Dendritic cell treated with granulocyte-macrophage colony-stimulating factor and Interleukin-4, amounts not matched to agents 40 ng/mL and 50 ng/mL, for 4 days (primary cell): ENCODE data around the gene PAPSS1.
"Not testable (repeated sequence)": the region's sequence is repeated elsewhere in the genome, so short reads cannot be mapped to it uniquely, and the experiment has no call there.

Source experiments
- H3K27ac Mint-ChIP-seq: one replicate; pipeline ENCODE4 v1.8.0; 2022; ENCODE audit warnings: mild to moderate bottlenecking, mixed read lengths
- H3K27me3 Mint-ChIP-seq: one replicate; pipeline ENCODE4 v1.8.0; 2022; ENCODE audit warnings: mild to moderate bottlenecking, mixed read lengths
- H3K36me3 Mint-ChIP-seq: one replicate; pipeline ENCODE4 v1.8.0; 2022; ENCODE audit warnings: low read depth, mixed read lengths
- H3K4me1 Mint-ChIP-seq: one replicate; pipeline ENCODE4 v1.8.0; 2022; ENCODE audit warnings: low read depth, mixed read lengths
- H3K4me3 Mint-ChIP-seq: one replicate; pipeline ENCODE4 v1.8.0; 2022; ENCODE audit warnings: mild to moderate bottlenecking, moderate library complexity, mixed read lengths
- H3K9me3 Mint-ChIP-seq: one replicate; pipeline ENCODE4 v1.8.0; 2022; ENCODE audit warnings: mixed read lengths
- intact Hi-C: fragments of 100-400 bp; cut with micrococcal nuclease; formaldehyde crosslinking; loops from one replicate; pipeline ENCODE4 v1.15.0; 2022

PAPSS1 gene

DNA sequence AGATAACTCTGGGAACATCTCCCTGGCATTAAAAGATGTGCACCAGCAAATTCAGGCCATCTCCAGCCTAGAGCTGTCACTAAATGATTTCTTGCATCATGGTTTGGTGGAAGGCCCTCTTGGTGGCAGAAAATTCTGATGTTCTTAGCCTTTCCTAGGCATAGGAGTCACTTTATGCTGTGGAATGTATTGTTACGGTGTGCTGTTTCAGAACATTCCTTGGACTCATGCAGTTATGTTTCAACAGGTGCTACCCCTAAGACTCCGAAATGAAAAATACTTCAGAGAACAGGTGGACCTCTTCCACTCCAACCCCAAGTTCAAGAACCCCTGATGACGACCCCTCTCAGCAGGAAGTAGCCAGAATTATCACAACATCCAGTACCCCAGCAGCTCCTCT is 20.3 kb upstream of the PAPSS1 start:
- H3K27me3 Mint-ChIP-seq, result no peaks in the 10 kb centered on the region
- H3K4me3 Mint-ChIP-seq, result no peak overlapping the region
- H3K27ac Mint-ChIP-seq, result no peak overlapping the region
- intact Hi-C loops, result no loop called here
- H3K9me3 Mint-ChIP-seq, result peaks cover 8% of the 10 kb centered on the region
- H3K36me3 Mint-ChIP-seq, result no peaks in the 10 kb centered on the region
- H3K4me1 Mint-ChIP-seq, result no peaks in the 10 kb centered on the region

DNA sequence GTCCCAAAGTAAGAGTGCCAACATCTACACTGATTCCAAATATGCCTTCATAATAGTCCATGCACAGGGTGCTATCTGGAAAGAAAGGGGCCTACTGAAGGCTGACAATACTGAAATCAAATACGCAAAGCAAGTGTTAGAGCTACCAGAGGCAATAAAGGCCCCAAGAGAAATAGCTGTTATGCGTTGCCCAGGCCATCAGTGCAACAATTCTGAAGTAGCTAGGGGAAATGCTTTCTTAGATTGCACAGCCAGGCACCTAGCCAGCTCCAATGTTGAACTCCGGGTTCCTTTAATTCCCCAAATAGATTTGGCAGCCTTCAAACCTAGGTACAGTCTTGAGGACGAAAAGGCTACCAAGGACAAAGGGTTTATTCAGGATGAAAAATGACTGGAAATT is 17.4 kb upstream of the PAPSS1 start:
- intact Hi-C loops, result loop anchor here (10.0 kb wide), 2 partner anchors 553 to 693 kb away; no protein-coding TSS in a partner anchor
- Mint-ChIP-seq H3K4me1 (peaks cover 8% of the 10 kb centered on the region), H3K4me3 (no peak overlapping the region), H3K27ac (no peak overlapping the region), H3K27me3 (no peaks in the 10 kb centered on the region), H3K36me3 (no peaks in the 10 kb centered on the region), H3K9me3 (no peaks in the 10 kb centered on the region)

DNA sequence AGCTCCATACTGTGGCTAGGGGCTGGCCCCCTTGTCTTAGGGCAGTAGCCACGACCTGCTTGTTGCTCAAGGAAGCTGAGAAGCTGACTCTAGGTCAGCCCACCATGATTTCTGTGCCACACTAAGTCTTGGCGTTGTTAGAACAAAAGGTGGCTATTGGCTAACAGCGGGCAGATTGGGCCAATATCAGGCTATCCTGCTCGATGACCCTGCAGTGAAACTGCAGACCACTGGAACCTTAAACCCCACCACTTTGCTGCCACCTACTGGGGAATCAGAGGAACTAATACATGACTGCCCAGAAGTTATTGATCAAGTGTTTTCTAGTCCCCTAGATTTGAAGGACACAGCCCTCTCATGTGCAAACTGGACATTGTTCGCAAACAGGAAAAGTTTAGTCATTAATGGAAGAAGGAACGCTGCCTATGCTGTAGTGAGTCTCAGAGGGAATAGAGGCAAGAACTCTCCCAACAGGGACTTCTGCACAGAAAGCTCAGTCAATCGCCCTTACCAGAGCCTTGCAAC is 17.0 kb upstream of the PAPSS1 start:
- H3K4me3 Mint-ChIP-seq, result no peak overlapping the region
- H3K27ac Mint-ChIP-seq, result no peak overlapping the region
- intact Hi-C loops, result loop anchor here (10.0 kb wide), 2 partner anchors 552 to 692 kb away; no protein-coding TSS in a partner anchor
- peaks cover 8% of the 10 kb centered on the region for H3K4me1 Mint-ChIP-seq
- no peaks in the 10 kb centered on the region for H3K9me3 Mint-ChIP-seq
- H3K36me3 Mint-ChIP-seq, result no peaks in the 10 kb centered on the region
- H3K27me3 Mint-ChIP-seq, result no peaks in the 10 kb centered on the region

DNA sequence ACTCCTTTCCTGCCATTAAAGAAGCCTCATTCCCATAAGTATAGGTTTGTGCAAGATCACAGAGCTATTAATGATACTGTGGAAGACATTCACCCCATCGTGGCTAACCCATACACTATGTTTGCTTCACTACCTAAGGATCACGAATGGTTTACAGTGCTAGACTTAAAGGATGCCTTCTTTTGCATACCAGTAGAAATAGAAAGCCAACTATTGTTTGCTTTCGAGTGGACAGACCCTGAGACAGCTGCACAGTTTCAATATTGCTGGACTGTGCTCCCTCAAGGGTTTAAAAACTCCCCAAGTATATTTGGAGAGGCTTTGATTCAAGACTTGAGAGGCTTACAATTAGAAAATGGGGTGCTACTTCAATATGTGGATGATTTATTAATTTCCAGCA is 16.0 kb upstream of the PAPSS1 start:
- intact Hi-C loops, result loop anchor here (10.0 kb wide), 2 partner anchors 551 to 691 kb away; no protein-coding TSS in a partner anchor
- Mint-ChIP-seq H3K9me3 (no peaks in the 10 kb centered on the region), H3K36me3 (no peaks in the 10 kb centered on the region), H3K4me1 (peaks cover 8% of the 10 kb centered on the region), H3K27me3 (no peaks in the 10 kb centered on the region), H3K27ac (no peak overlapping the region), H3K4me3 (no peak overlapping the region)

DNA sequence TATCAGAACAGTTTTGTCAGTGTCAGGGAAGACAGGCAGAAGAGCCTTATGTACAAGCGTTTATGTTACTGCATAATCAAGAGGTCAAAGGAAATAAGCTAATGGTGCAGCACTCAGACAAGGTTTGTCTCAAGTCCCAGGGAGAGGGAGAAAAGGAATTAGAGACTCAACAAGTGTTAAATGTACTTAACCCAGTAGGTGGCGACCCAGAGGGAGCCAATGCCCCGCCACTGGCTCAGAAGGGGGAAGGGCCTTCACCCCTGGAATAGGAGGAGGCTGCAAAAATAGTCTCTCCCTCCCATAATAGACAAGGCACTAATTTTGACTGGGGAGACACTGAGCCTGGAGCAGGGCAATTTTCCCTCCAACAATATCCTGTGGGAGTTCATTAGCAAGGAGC is 14.1 kb upstream of the PAPSS1 start:
- Mint-ChIP-seq H3K36me3 (no peaks in the 10 kb centered on the region), H3K27ac (no peak overlapping the region), H3K4me1 (peaks cover 8% of the 10 kb centered on the region), H3K9me3 (no peaks in the 10 kb centered on the region), H3K4me3 (no peak overlapping the region), H3K27me3 (no peaks in the 10 kb centered on the region)
- intact Hi-C loops, result loop anchor here (10.0 kb wide), 2 partner anchors 549 to 689 kb away; no protein-coding TSS in a partner anchor

DNA sequence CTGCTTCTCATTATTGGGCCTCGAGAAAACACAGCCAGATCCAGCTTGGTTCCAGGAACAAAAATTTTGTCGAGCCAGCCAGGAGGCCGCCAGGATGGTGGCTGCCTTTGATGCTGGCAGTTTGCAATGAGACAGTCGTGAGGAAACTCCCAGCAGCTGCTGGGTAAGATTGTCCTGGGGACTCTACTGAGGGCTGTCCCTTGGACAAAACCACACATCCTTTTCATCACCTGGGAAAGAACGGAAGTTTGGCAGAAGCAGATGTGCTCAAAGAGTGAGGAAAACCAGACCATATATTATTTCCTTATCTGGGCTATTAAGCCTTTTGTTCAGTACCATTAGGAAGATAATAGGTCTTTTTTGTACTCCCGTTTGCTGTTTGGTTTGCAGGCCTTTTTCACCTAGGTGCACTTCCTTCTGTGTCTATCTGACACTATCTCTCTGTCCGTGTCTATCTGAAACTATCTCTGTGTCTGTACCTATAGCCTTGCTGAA is 13.4 kb upstream of the PAPSS1 start:
- H3K4me3 Mint-ChIP-seq, result no peak overlapping the region
- no peaks in the 10 kb centered on the region for H3K27me3 Mint-ChIP-seq
- no peak overlapping the region for H3K27ac Mint-ChIP-seq
- H3K9me3 Mint-ChIP-seq, result no peaks in the 10 kb centered on the region
- peaks cover 8% of the 10 kb centered on the region for H3K4me1 Mint-ChIP-seq
- H3K36me3 Mint-ChIP-seq, result no peaks in the 10 kb centered on the region
- intact Hi-C loops, result loop anchor here (10.0 kb wide), 2 partner anchors 549 to 689 kb away; no protein-coding TSS in a partner anchor

DNA sequence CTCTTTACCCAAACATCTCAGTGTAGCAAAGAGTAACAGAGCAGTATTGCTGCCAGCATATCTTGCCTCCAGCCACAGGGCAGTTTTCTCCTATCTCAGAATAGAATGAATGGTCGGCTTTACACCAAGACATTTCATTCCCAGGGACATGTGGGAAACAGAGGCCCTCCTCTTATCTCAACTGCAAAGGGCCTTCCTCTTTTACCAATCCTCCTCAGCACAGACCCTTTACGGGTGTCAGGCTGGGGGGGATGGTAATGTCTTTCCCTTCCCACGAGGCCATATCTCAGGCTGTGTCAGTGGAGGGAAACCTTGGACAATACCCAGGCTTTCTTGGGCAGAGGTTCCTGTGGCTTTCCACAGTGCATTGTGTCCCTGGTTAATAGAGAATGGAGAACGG is 9.0 kb upstream of the PAPSS1 start:
- H3K4me1 Mint-ChIP-seq, H3K36me3 Mint-ChIP-seq, H3K27ac Mint-ChIP-seq, H3K27me3 Mint-ChIP-seq, H3K4me3 Mint-ChIP-seq, intact Hi-C loops, H3K9me3 Mint-ChIP-seq: not testable (repeated sequence)

DNA sequence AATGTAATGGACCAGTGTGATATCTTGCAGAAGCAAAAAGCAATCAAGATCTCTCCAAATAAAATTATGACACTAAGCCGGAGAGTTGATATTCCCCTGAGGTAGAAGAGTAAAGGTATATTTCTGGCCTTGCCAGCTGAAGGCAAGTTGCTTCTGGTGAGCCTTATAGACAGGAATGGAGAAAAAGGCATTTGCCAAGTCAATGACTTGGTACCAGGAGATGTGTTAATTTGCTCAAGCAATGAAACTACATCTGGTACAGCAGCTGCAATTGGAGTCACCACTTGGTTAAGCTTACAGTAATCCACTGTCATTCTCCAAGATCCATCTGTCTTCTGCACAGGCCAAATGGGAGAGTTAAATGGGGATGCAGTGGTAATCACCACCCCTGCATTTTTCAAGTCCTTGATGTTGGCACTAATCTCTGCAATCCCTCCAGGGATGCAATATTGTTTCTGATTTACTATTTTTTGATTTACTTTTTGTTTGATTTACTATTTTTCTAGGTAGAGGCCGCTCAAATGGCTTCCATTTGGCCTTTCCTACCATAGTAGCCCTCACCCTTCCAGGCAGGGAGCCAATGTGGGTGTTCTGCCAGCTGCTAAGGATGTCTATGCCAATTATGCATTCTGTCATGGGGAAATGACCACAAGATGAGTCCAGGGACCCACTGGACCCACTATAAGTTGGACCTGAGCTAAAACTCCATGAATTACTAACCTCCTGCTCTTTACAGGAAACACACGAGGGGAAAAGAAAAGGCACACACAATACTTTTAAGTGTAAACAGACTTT is 6.3 kb upstream of the PAPSS1 start:
- H3K36me3 Mint-ChIP-seq, H3K9me3 Mint-ChIP-seq, H3K4me3 Mint-ChIP-seq, intact Hi-C loops, H3K27ac Mint-ChIP-seq, H3K4me1 Mint-ChIP-seq, H3K27me3 Mint-ChIP-seq: not testable (repeated sequence)

DNA sequence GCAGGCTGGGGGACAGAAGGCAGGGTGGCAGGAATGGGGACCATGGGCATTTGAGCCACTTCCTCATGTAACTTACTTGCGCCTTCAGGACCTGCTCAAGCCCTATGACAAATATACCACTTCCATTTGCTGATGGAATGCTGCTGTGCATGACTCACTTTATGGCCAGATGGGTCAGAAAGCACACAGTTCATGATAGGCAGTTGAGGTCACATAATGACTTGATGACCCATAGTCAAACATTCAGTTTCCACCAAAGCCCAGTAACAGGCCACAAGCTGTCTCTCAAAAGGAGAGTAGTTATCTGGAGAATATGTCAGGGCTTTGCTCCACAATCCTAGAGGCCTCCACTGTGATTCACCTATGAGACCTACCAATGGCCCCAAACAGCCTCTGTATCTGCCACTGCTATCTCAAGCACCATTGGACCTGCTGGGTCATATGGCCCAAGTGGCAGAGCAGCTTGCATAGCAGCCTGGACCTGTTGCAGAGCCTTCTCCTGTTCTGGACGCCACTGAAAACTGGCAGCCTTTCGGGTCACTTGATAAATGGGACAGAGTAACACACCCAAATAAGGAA is 5.3 kb upstream of the PAPSS1 start:
- Mint-ChIP-seq H3K36me3 (peaks cover 5% of the 10 kb centered on the region), H3K27ac (no peak overlapping the region), H3K9me3 (no peaks in the 10 kb centered on the region), H3K4me3 (no peak overlapping the region), H3K27me3 (peaks cover 8% of the 10 kb centered on the region), H3K4me1 (peaks cover 6% of the 10 kb centered on the region)
- intact Hi-C loops, result no loop called here

DNA sequence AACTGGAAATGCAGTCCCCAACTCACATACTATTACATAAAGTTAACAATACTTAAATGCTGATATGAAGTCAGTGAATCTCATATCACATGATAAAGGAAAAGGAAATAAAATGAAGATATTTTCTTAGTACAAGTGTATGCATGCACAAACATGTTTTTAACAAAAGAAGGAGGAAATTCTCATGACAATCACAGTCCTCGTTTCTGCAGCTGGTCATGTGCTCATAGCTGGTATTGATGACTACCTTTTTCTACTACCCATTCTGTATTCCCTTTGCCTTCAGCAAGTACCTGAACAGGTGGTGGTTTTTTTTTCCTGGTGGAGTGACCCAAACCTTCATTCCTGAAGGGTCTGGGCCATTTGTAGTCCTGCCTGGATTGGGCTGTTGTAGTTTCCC is 3.3 kb upstream of the PAPSS1 start:
- H3K27me3 Mint-ChIP-seq, H3K27ac Mint-ChIP-seq, intact Hi-C loops, H3K9me3 Mint-ChIP-seq, H3K4me3 Mint-ChIP-seq: not testable (repeated sequence)
- peaks cover 18% of the 10 kb centered on the region for H3K4me1 Mint-ChIP-seq
- H3K36me3 Mint-ChIP-seq, result peaks cover 16% of the 10 kb centered on the region

DNA sequence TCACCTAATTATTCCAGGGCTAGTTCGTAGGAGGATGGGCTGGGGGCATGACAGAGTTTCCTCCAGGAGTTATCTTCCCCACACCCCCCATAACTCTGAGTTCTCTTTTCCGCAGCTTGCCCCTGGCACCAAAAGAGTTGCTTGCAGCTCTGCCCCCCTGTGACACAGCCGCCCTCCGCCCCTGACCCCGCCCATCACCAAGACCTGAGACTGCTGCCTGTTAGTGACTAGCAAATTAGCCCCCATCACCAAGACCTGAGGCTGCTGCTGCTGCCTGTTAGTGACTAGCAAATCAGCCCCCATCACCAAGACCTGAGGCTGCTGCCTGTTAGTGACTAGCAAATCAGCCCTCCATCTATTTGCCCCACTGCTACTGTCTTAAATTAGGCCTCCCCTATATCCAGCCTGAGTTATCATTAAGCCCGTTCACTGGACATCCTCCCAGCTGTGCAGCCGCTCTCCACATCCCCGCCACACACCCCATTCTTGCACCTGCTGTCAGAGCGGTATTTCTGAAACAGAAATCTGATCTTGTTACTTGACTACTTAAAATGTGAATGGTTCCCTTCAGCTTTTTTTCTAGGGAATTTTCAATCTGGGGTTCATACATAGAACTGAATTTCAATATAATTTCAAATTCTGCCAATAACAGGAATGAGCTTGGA is 1.5 kb upstream of the PAPSS1 start:
- peak overlapping the region; percentile 85 for H3K27ac Mint-ChIP-seq
- H3K27me3 Mint-ChIP-seq, result peaks cover 8% of the 10 kb centered on the region
- H3K4me1 Mint-ChIP-seq, result peaks cover 27% of the 10 kb centered on the region
- H3K4me3 Mint-ChIP-seq, result peak overlapping the region; percentile 89
- intact Hi-C loops, result no loop called here
- peaks cover 26% of the 10 kb centered on the region for H3K36me3 Mint-ChIP-seq
- no peaks in the 10 kb centered on the region for H3K9me3 Mint-ChIP-seq

DNA sequence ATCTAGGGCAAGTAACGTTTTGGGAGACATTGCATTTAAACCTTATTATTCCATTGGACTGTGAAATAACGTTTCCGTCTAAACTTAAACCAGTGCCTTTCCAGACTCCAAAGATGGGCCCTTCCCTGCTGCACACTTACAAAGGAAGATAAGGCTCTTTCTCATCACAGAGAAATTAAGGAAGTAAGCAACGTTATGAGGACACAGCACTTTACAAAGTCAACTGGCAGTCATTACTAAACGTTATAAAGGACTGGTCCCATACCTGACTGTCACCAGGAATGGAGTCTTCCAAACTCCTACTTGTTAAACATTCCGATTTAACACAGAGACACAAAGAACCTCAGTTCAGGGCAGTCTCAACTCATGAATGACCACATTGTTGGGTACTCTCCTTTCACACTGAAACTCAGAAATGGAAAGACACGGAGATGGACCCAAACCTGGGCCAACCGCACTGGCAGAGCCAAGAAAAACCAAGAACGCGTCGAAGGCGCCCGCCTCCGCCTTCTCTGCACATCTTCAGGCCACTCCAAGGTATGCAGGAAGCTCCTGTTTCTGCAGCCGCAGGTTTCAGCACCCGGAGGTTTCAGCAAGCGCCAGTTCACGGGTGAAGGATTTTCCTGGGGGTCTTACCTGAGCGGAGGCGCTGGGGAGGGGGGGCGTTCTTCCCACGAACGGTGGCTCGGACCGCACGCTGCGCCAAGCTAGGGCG is 670 bp downstream of the PAPSS1 start:
- Mint-ChIP-seq H3K4me3 (peak overlapping the region; percentile 89), H3K9me3 (no peaks in the 10 kb centered on the region), H3K27me3 (peaks cover 8% of the 10 kb centered on the region), H3K27ac (peak overlapping the region; percentile 85), H3K4me1 (peaks cover 33% of the 10 kb centered on the region), H3K36me3 (peaks cover 26% of the 10 kb centered on the region)
- intact Hi-C loops, result loop anchor here (5.0 kb wide), 1 partner anchor 37 kb away; no protein-coding TSS in a partner anchor

DNA sequence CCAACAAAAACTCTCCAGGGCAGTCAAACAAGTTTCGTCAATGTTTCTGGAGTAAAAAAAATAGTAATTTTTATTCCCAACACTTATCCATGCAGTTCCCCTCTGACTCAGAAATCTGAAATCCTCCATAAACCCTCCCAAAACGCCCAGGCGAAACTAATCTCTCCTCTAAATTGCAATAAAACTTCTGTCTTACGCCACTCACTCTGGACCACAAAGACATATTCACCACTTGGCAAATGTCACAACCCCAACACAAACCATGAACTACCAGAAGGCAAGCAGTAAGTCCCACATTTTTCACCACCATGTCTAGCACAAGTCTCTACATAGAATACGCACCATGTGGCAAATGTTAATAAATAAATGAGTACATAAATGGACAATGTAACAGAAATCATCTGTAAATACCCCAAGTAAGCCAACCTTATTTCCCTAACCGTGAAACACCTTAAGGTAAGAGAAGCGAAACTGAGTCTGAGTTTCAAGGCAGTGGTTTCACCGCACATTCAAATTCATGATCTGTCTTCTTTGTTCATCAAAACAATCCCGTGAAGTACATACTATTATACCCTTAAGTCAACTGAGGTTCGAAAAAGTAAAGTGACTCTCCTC is 1.6 kb downstream of the PAPSS1 start:
- peaks cover 39% of the 10 kb centered on the region for H3K4me1 Mint-ChIP-seq
- H3K4me3 Mint-ChIP-seq, result peak overlapping the region; percentile 22
- peaks cover 8% of the 10 kb centered on the region for H3K27me3 Mint-ChIP-seq
- H3K27ac Mint-ChIP-seq, result no peak overlapping the region
- H3K36me3 Mint-ChIP-seq, result peaks cover 27% of the 10 kb centered on the region
- intact Hi-C loops, result loop anchor here (5.0 kb wide), 1 partner anchor 36 kb away; no protein-coding TSS in a partner anchor
- H3K9me3 Mint-ChIP-seq, result no peaks in the 10 kb centered on the region
